CD4-positive, alpha-beta T cell treated with Interleukin-17A for 4 hours (primary cell): ENCODE data around the gene OPRM1.
"Not testable (repeated sequence)": the region's sequence is repeated elsewhere in the genome, so short reads cannot be mapped to it uniquely, and the experiment has no call there.

Source experiments
- DNase-seq: peaks from one replicate; pipeline ENCODE4 v3.0.0-alpha.2; 2020; ENCODE audit warnings: mixed read lengths

Gene OPRM1

GRCh38 chr6:154154389-154154967, 115.4 kb downstream of the OPRM1 start:
- peak; percentile 81 for DNase-seq

- peak; percentile 71 for DNase-seq
These were observed 117.3 kb downstream of the OPRM1 start for GRCh38 chr6:154156135-154156896.

- peak; percentile 20 for DNase-seq
These were observed 118.0 kb downstream of the OPRM1 start for GRCh38 chr6:154157082-154157481.

- DNase-seq = no peak
These were observed 118.7 kb downstream of the OPRM1 start for GRCh38 chr6:154157706-154158105.

- no peak for DNase-seq
These were observed 120.1 kb downstream of the OPRM1 start for GRCh38 chr6:154159126-154159525.

- no peak for DNase-seq
These were observed 122.6 kb downstream of the OPRM1 start for GRCh38 chr6:154161689-154162088.

- peak; percentile 23 for DNase-seq
These were observed 125.4 kb downstream of the OPRM1 start for GRCh38 chr6:154164397-154164796.

GRCh38 chr6:154165478-154165877, 126.4 kb downstream of the OPRM1 start:
- DNase-seq = no peak

- no peak for DNase-seq
These were observed 127.1 kb downstream of the OPRM1 start for GRCh38 chr6:154166140-154166539.

GRCh38 chr6:154167126-154167525, 128.1 kb downstream of the OPRM1 start:
- DNase-seq = no peak

GRCh38 chr6:154169193-154169847, 130.3 kb downstream of the OPRM1 start:
- no peak for DNase-seq

- no peak for DNase-seq
These were observed 131.1 kb downstream of the OPRM1 start for GRCh38 chr6:154170106-154170505.

- DNase-seq = not testable (repeated sequence)
These were observed 133.4 kb downstream of the OPRM1 start for GRCh38 chr6:154172393-154172792.

- DNase-seq = no peak
These were observed 140.4 kb downstream of the OPRM1 start for GRCh38 chr6:154179434-154179833.

GRCh38 chr6:154187203-154187602, 148.2 kb downstream of the OPRM1 start:
- no peak for DNase-seq

- no peak for DNase-seq
These were observed 148.7 kb downstream of the OPRM1 start for GRCh38 chr6:154187714-154188113.

GRCh38 chr6:154196333-154196885, 157.4 kb downstream of the OPRM1 start:
- no peak for DNase-seq

- no peak for DNase-seq
These were observed 158.3 kb downstream of the OPRM1 start for GRCh38 chr6:154197196-154197860.

- DNase-seq = not testable (repeated sequence)
These were observed 162.6 kb downstream of the OPRM1 start for GRCh38 chr6:154201688-154202087.

- DNase-seq = no peak
These were observed 163.3 kb downstream of the OPRM1 start for GRCh38 chr6:154202339-154202738.

GRCh38 chr6:154202958-154203357, 163.9 kb downstream of the OPRM1 start:
- no peak for DNase-seq

- no peak for DNase-seq
These were observed 167.1 kb downstream of the OPRM1 start for GRCh38 chr6:154206141-154206540.

GRCh38 chr6:154206996-154207395, 168.0 kb downstream of the OPRM1 start:
- DNase-seq = no peak
